Activated B cell treated with CpG ODN at 0.5 μM for 24 hours (primary cell): ENCODE results near the gene XYLB. TPM values are rescaled to one million over a fixed set of nuclear protein-coding genes. Genes with fewer than 3 reads are reported as not detected.

Experiments used
- ATAC-seq: fragments of 200-7000 bp; cut with Tn5 transposase; one replicate; pipeline ENCODE4 v1.10.0; 2021; ENCODE audit warnings: low read depth, mild to moderate bottlenecking, moderate library complexity
- CTCF ChIA-PET: fragments of 350-600 bp; sonication (Branson Sonifier 250); formaldehyde crosslinking; loops from one replicate; lab custom pipeline; 2021; ENCODE audit warnings: antibody characterized with exemption; lab: Charles Lee
- POLR2A ChIA-PET: fragments of 350-600 bp; sonication (Branson Sonifier 250); formaldehyde crosslinking; loops from one replicate; lab custom pipeline; 2021; ENCODE audit warnings: antibody characterized with exemption; lab: Charles Lee
- DNase-seq: peaks from one replicate; pipeline ENCODE4 v3.0.0; 2022
- H3K27ac Mint-ChIP-seq: one replicate; pipeline ENCODE4 v1.8.0; 2020; ENCODE audit warnings: mixed read lengths
- H3K27me3 Mint-ChIP-seq: one replicate; pipeline ENCODE4 v1.8.0; 2021; ENCODE audit warnings: mixed read lengths
- H3K36me3 Mint-ChIP-seq: one replicate; pipeline ENCODE4 v1.8.0; 2021; ENCODE audit warnings: low read depth, mixed read lengths
- H3K4me1 Mint-ChIP-seq: one replicate; pipeline ENCODE4 v1.8.0; 2021; ENCODE audit warnings: mixed read lengths
- H3K4me3 Mint-ChIP-seq: one replicate; pipeline ENCODE4 v1.8.0; 2020; ENCODE audit warnings: mild to moderate bottlenecking, mixed read lengths
- H3K9me3 Mint-ChIP-seq: one replicate; pipeline ENCODE4 v1.8.0; 2020; ENCODE audit warnings: mixed read lengths
- CTCF ChIP-seq: fragments of 200-600 bp; IDR thresholded peaks from one replicate; pipeline ENCODE4 v1.8.0; 2022; ENCODE audit warnings: antibody characterized with exemption, mild to moderate bottlenecking
- intact Hi-C: fragments of 100-400 bp; cut with micrococcal nuclease; formaldehyde crosslinking; loops from one replicate; pipeline ENCODE4 v1.15.1; 2024
- total RNA-seq: library from RNA; stranded (reverse); gene quantifications from 2 replicates; pipeline ENCODE4 v1.2.3, GENCODE V29; 2022

XYLB gene
- total RNA-seq, 1 donor from 2014 or later = 1.8 TPM

- Mint-ChIP-seq H3K4me1 (no peaks in the 10 kb centered on the region), H3K27ac (no peak overlapping the region), H3K9me3 (peaks cover 2% of the 10 kb centered on the region), H3K4me3 (no peak overlapping the region), H3K36me3 (no peaks in the 10 kb centered on the region), H3K27me3 (no peaks in the 10 kb centered on the region)
- no peak for DNase-seq
- no peak for TF ChIP-seq CTCF
- CTCF ChIA-PET = no interaction called here
- ATAC-seq = no peak
- POLR2A ChIA-PET = no interaction called here
- intact Hi-C loops = no loop called here
Observed at GRCh38 chr3:38392604-38393163, 46.1 kb downstream of the XYLB start.

- no peaks in the 10 kb centered on the region for H3K9me3 Mint-ChIP-seq
- ChIA-PET CTCF (no interaction called here), POLR2A (no interaction called here)
- H3K27ac Mint-ChIP-seq = no peak overlapping the region
- no peaks in the 10 kb centered on the region for H3K27me3 Mint-ChIP-seq
- intact Hi-C loops = no loop called here
- TF ChIP-seq CTCF = no peak
- H3K36me3 Mint-ChIP-seq = no peaks in the 10 kb centered on the region
- H3K4me3 Mint-ChIP-seq = no peak overlapping the region
- ATAC-seq = no peak
- H3K4me1 Mint-ChIP-seq = no peaks in the 10 kb centered on the region
- DNase-seq = no peak
Observed at GRCh38 chr3:38396239-38396638, 49.7 kb downstream of the XYLB start.

- Mint-ChIP-seq H3K36me3 (no peaks in the 10 kb centered on the region), H3K4me3 (no peak overlapping the region), H3K27ac (no peak overlapping the region), H3K9me3 (no peaks in the 10 kb centered on the region), H3K27me3 (no peaks in the 10 kb centered on the region), H3K4me1 (no peaks in the 10 kb centered on the region)
- DNase-seq (no peak), ATAC-seq (no peak)
- ChIA-PET CTCF (no interaction called here), POLR2A (no interaction called here)
- intact Hi-C loops = no loop called here
- TF ChIP-seq CTCF = no peak
Observed at GRCh38 chr3:38396861-38397260, 50.3 kb downstream of the XYLB start.

GRCh38 chr3:38397320-38397719, 50.7 kb downstream of the XYLB start:
- TF ChIP-seq CTCF = no peak
- intact Hi-C loops = no loop called here
- Mint-ChIP-seq H3K27me3 (no peaks in the 10 kb centered on the region), H3K27ac (no peak overlapping the region), H3K9me3 (no peaks in the 10 kb centered on the region), H3K36me3 (no peaks in the 10 kb centered on the region), H3K4me3 (no peak overlapping the region), H3K4me1 (no peaks in the 10 kb centered on the region)
- no peak for DNase-seq
- CTCF ChIA-PET = no interaction called here
- ATAC-seq = no peak
- POLR2A ChIA-PET = no interaction called here

- no peak for ATAC-seq
Observed at GRCh38 chr3:38401246-38401962, 54.8 kb downstream of the XYLB start.

More at GRCh38 chr3:38401246-38401962, 54.8 kb downstream of the XYLB start:
- Mint-ChIP-seq H3K4me3 (no peak overlapping the region), H3K27me3 (no peaks in the 10 kb centered on the region), H3K4me1 (no peaks in the 10 kb centered on the region), H3K9me3 (peaks cover 2% of the 10 kb centered on the region), H3K27ac (no peak overlapping the region), H3K36me3 (peaks cover 2% of the 10 kb centered on the region)
- no peak for DNase-seq
- ChIA-PET CTCF (no interaction called here), POLR2A (no interaction called here)
- intact Hi-C loops = no loop called here
- no peak for TF ChIP-seq CTCF
